K562 (cell line): ENCODE results near the gene AGPAT3. TPM values are rescaled to one million over a fixed set of nuclear protein-coding genes. Genes with fewer than 3 reads are reported as not detected.
A peak's percentile ranks its signal among the peaks of the same experiment; 100 is the strongest.

Experiments
- ATAC-seq: fragments of 200-7000 bp; cut with Tn5 transposase; 3 replicates; pipeline ENCODE4 v1.9.1; 2020; ENCODE audit warnings: moderate library complexity
- BruUV-seq: library from RNA; stranded (reverse); fragments of 400-500 nt; replicated peaks from 2 replicates; lab custom pipeline; 2021; lab: Mats Ljungman, UMichigan
- CTCF ChIA-PET: fragments of 300-600 bp; formaldehyde crosslinking; extraction: SDS; loops from one replicate; lab custom pipeline; 2021; ENCODE audit warnings: low intra/inter-chr PET ratio; lab: Yijun Ruan, JAX
- POLR2A ChIA-PET: fragments of 300-600, 350-650 bp; sonication (Branson Sonifier 250); formaldehyde crosslinking; extraction: SDS; loops from one replicate; lab custom pipeline; 2021; ENCODE audit warnings: antibody characterized with exemption, inconsistent platforms; lab: Yijun Ruan, JAX
- DNase-seq, 4 experiments: peaks; one replicate each; pipeline versions ENCODE4 v3.0.0 to v3.0.0-alpha.2; 2011 to 2018; ENCODE audit warnings: low spot score in 3 of 4, mixed read lengths in 3 of 4; ENCODE audit errors: extremely low read depth in 1 of 4
- FAIRE-seq: peaks from 2 replicates; lab custom pipeline; 2011; peaks lifted over from hg19 to GRCh38; lab: Jason Lieb, UNC
- H2AFZ ChIP-seq: 2 replicates; pipeline ENCODE4 v1.6.0; 2011; ENCODE audit warnings: low read depth, low read length, control low read depth, inconsistent platforms
- H3K27ac ChIP-seq: fragments of 200-600 bp; 3 replicates; pipeline ENCODE4 v1.8.0; 2011; ENCODE audit warnings: low read depth, mild to moderate bottlenecking, control low read depth, inconsistent platforms, low read length, moderate library complexity, mixed read lengths; ENCODE audit errors: extremely low read depth
- H3K27me3 ChIP-seq, 2 experiments: fragments of 300-600 bp in 1 of 2; 2 replicates in 1 of 2; 3 replicates in 1 of 2; pipeline versions ENCODE4 v1.6.0 to v1.8.0; 2011; ENCODE audit warnings: inconsistent platforms in 2 of 2, low read length in 2 of 2, mild to moderate bottlenecking in 1 of 2, mixed read lengths in 1 of 2, moderate library complexity in 1 of 2; ENCODE audit not compliant: control insufficient read depth in 2 of 2, insufficient read depth in 2 of 2
- H3K36me3 ChIP-seq: fragments of 300-600 bp; 3 replicates; pipeline ENCODE4 v1.8.0; 2011; ENCODE audit warnings: mild to moderate bottlenecking, low read length, inconsistent platforms; ENCODE audit not compliant: control insufficient read depth, insufficient read depth
- H3K4me1 ChIP-seq, 2 experiments: fragments of 200-600 bp in 1 of 2; replicated peaks in 1 of 2; 2 replicates in 1 of 2; 3 replicates in 1 of 2; pipeline versions ENCODE4 v1.5.1 to v1.8.0; 2011; ENCODE audit warnings: inconsistent platforms in 2 of 2, low read length in 2 of 2, mild to moderate bottlenecking in 1 of 2, mixed read lengths in 1 of 2, moderate library complexity in 1 of 2; ENCODE audit not compliant: control insufficient read depth in 2 of 2, insufficient read depth in 2 of 2
- H3K4me2 ChIP-seq: 2 replicates; pipeline ENCODE4 v1.6.1; 2011; ENCODE audit warnings: low read length, control low read depth, inconsistent platforms, mixed read lengths; ENCODE audit not compliant: insufficient read depth
- H3K4me3 ChIP-seq: fragments of 200-600 bp; sonication (generic), shearing (Covaris generic); 2 replicates; pipeline ENCODE4 v1.5.1; 2016; ENCODE audit warnings: control low read depth, inconsistent platforms
- H3K79me2 ChIP-seq: fragments of 200-600 bp; 3 replicates; pipeline ENCODE4 v1.8.0; 2011; ENCODE audit warnings: low read length, inconsistent platforms; ENCODE audit not compliant: control insufficient read depth, insufficient read depth
- H3K9ac ChIP-seq, 2 experiments: 2 replicates each; pipeline versions ENCODE4 v1.6.0 to v1.6.1; 2011; ENCODE audit warnings: low read depth in 2 of 2, low read length in 2 of 2, control low read depth in 1 of 2, inconsistent platforms in 1 of 2, mild to moderate bottlenecking in 1 of 2, mixed read lengths in 1 of 2; ENCODE audit not compliant: insufficient read depth in 1 of 2
- H3K9me1 ChIP-seq: one replicate; pipeline ENCODE4 v1.6.0; 2011; ENCODE audit warnings: inconsistent platforms, mild to moderate bottlenecking, low read length, moderate library complexity; ENCODE audit not compliant: control insufficient read depth, insufficient read depth
- H3K9me3 ChIP-seq: replicated peaks from 2 replicates; pipeline ENCODE4 v1.5.1; 2011; ENCODE audit warnings: low read depth, low read length, inconsistent platforms; ENCODE audit not compliant: control insufficient read depth, insufficient read depth
- H4K20me1 ChIP-seq: replicated peaks from 2 replicates; pipeline ENCODE4 v1.6.1; 2011; ENCODE audit warnings: low read length, inconsistent platforms, mixed read lengths; ENCODE audit not compliant: control insufficient read depth, insufficient read depth
- CCAR2 ChIP-seq: fragments of 200-400 bp; formaldehyde crosslinking; IDR thresholded peaks from 2 replicates; pipeline ENCODE4 v1.6.1; 2017; ENCODE audit warnings: mild to moderate bottlenecking, low read depth, low read length
- CEBPG ChIP-seq, 3 experiments: fragments of 200-800 bp in 1 of 3; sonication (Bioruptor generic) in 1 of 3; sonication (generic) in 1 of 3; formaldehyde crosslinking in 1 of 3; IDR thresholded peaks in 2 of 3; conservative IDR thresholded peaks in 1 of 3; 2 replicates each; pipeline versions ENCODE4 v1.6.1 to v1.8.0; 2016 to 2022; ENCODE audit warnings: missing compliant biosample characterization in 2 of 3, missing genetic modification characterization in 2 of 3, mild to moderate bottlenecking in 1 of 3, missing genetic modification reagents in 1 of 3
- ETS2 ChIP-seq: IDR thresholded peaks from 2 replicates; pipeline ENCODE4 v1.6.1; 2016; ENCODE audit warnings: borderline replicate concordance, missing genetic modification characterization, mild to moderate bottlenecking, moderate library complexity, missing compliant biosample characterization; ENCODE audit not compliant: poor library complexity, severe bottlenecking
- ZNF212 ChIP-seq: fragments of 450-650 bp; formaldehyde crosslinking; IDR thresholded peaks from 2 replicates; pipeline ENCODE4 v1.4.0; 2020; ENCODE audit warnings: mild to moderate bottlenecking
- ZNF431 ChIP-seq: sonication (generic); formaldehyde crosslinking; IDR thresholded peaks from 2 replicates; pipeline ENCODE4 v1.8.0; 2022; ENCODE audit warnings: mild to moderate bottlenecking, missing genetic modification reagents
- WGBS: fragments of 100-300 bp; shearing (Covaris generic); methylation state at CpG from one replicate; pipeline ENCODE4 v1.1.6; 2016; ENCODE audit warnings: low coverage, mixed read lengths; ENCODE audit not compliant: insufficient coverage; ENCODE audit errors: missing lambda C conversion rate; 5-methylcytosine and 5-hydroxymethylcytosine counted together
- in situ Hi-C: fragments of 300-500 bp; cut with MboI; formaldehyde crosslinking; loops from 4 replicates; pipeline ENCODE4 v1.15.0; 2018; ENCODE audit warnings: inconsistent platforms, mixed read lengths
- intact Hi-C: fragments of 100-400 bp; cut with micrococcal nuclease; formaldehyde crosslinking; loops from 2 replicates; pipeline ENCODE4 v1.14.2; 2022
- polyA plus RNA-seq, 8 experiments: library from polyadenylated mRNA; depleted of rRNA in 4 of 8; stranded (reverse) in 5 of 8; unstranded in 3 of 8; fragments of >200 nt; fragmentation: Nextera tagmentation in 2 of 8; fragmentation: Illumina TruSeq in 1 of 8; extraction: Ambion mirVana in 2 of 8; extraction: Trizol in 1 of 8; gene quantifications; 2 replicates each; pipeline versions ENCODE4 v1.2.1 to v1.2.3, GENCODE V29; 2011 to 2014; ENCODE audit warnings: inconsistent platforms in 1 of 8, missing spikeins in 1 of 8
- total RNA-seq, 7 experiments: library from RNA; depleted of rRNA in 6 of 7; stranded (reverse); fragments of >200 nt in 6 of 7; fragmentation: Illumina TruSeq in 2 of 7; extraction: Trizol in 2 of 7; gene quantifications; 2 replicates each; pipeline versions ENCODE4 v1.2.1 to v1.2.3, GENCODE V29; 2011 to 2021; ENCODE audit warnings: low replicate concordance in 1 of 7
- TF ChIP-seq, protein P1 (sequence below), 2 experiments: fragments of 450-650 bp in 1 of 2; sonication (generic) in 1 of 2; formaldehyde crosslinking in 1 of 2; IDR thresholded peaks in 1 of 2; conservative IDR thresholded peaks in 1 of 2; 2 replicates each; pipeline versions ENCODE4 v1.6.1 to v1.8.1; 2016 to 2023; ENCODE audit warnings: mild to moderate bottlenecking in 2 of 2, moderate library complexity in 2 of 2, inconsistent platforms in 1 of 2, missing genetic modification reagents in 1 of 2
- TF ChIP-seq, protein P2 (sequence below): fragments of 450-650 bp; IDR thresholded peaks from 2 replicates; pipeline ENCODE4 v1.6.1; 2016; ENCODE audit warnings: low read depth
- TF ChIP-seq, protein P3 (sequence below): sonication (generic); formaldehyde crosslinking; IDR thresholded peaks from 2 replicates; pipeline ENCODE4 v1.8.0; 2022; ENCODE audit warnings: mild to moderate bottlenecking, low read depth, missing genetic modification reagents
- TF ChIP-seq, protein P4 (sequence below): sonication (generic); formaldehyde crosslinking; IDR thresholded peaks from 2 replicates; pipeline ENCODE4 v1.9.0; 2022; ENCODE audit warnings: mild to moderate bottlenecking, missing genetic modification reagents

Gene AGPAT3
- total and polyA plus RNA-seq, 9 of the 15 experiments (the other 6 are each of a cell fraction or from before 2014, with no cell fraction given): 1.5 to 88.4 (median 35.7) TPM

DNA sequence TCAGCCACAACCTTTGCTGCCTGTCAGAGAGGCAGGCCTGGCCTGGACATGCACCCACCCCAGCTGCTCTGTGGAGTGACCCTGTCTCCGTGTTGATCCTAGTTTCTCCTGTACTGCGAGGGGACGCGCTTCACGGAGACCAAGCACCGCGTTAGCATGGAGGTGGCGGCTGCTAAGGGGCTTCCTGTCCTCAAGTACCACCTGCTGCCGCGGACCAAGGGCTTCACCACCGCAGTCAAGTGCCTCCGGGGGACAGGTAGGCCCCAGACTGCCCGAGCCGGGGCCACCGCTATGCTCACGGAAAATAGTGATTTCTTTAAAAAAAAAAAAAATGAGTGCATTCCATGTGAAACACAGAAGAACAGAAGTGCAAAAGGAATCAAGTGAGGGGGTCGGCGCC lies 105.5 kb downstream of the AGPAT3 start:
- Histone ChIP-seq H3K4me3 (no peak overlapping the region), H3K4me1 (peaks cover 14 to 46% of the 10 kb centered on the region in 2 experiments; a peak in 4 of 5 replicates), H3K4me2 (no peak overlapping the region), H3K36me3 (peaks cover 60% of the 10 kb centered on the region; the same call in 2 of the 3 replicates), H3K9ac (peak overlapping the region in 1 of 2 experiments; percentile 46; a peak in 1 of 4 replicates), H3K27ac (no peak overlapping the region), H3K9me1 (no peaks in the 10 kb centered on the region), H3K9me3 (no peaks in the 10 kb centered on the region)
- POLR2A ChIA-PET: no interaction called here
- WGBS: 93% methylated on average over 17 of the region's 18 CpGs
- TF ChIP-seq ETS2 (no peak), ZNF212 (CRISPR knock-in tag) (no peak), CEBPG (CRISPR knock-in tag; IDR thresholded peaks at IDR 0.05) (no peak), CEBPG (tag; conservative IDR thresholded peaks at IDR 0.05 in 1 of 2, IDR thresholded peaks at IDR 0.05 in 1 of 2) (no peak), CCAR2 (no peak), ZNF431 (CRISPR knock-in tag) (no peak)
- TF ChIP-seq, protein P1, sequence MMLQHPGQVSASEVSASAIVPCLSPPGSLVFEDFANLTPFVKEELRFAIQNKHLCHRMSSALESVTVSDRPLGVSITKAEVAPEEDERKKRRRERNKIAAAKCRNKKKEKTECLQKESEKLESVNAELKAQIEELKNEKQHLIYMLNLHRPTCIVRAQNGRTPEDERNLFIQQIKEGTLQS (IDR thresholded peaks at IDR 0.05): no peak
- TF ChIP-seq, protein P1 (CRISPR knock-in tag; conservative IDR thresholded peaks at IDR 0.05): no peak
- TF ChIP-seq, protein P2, sequence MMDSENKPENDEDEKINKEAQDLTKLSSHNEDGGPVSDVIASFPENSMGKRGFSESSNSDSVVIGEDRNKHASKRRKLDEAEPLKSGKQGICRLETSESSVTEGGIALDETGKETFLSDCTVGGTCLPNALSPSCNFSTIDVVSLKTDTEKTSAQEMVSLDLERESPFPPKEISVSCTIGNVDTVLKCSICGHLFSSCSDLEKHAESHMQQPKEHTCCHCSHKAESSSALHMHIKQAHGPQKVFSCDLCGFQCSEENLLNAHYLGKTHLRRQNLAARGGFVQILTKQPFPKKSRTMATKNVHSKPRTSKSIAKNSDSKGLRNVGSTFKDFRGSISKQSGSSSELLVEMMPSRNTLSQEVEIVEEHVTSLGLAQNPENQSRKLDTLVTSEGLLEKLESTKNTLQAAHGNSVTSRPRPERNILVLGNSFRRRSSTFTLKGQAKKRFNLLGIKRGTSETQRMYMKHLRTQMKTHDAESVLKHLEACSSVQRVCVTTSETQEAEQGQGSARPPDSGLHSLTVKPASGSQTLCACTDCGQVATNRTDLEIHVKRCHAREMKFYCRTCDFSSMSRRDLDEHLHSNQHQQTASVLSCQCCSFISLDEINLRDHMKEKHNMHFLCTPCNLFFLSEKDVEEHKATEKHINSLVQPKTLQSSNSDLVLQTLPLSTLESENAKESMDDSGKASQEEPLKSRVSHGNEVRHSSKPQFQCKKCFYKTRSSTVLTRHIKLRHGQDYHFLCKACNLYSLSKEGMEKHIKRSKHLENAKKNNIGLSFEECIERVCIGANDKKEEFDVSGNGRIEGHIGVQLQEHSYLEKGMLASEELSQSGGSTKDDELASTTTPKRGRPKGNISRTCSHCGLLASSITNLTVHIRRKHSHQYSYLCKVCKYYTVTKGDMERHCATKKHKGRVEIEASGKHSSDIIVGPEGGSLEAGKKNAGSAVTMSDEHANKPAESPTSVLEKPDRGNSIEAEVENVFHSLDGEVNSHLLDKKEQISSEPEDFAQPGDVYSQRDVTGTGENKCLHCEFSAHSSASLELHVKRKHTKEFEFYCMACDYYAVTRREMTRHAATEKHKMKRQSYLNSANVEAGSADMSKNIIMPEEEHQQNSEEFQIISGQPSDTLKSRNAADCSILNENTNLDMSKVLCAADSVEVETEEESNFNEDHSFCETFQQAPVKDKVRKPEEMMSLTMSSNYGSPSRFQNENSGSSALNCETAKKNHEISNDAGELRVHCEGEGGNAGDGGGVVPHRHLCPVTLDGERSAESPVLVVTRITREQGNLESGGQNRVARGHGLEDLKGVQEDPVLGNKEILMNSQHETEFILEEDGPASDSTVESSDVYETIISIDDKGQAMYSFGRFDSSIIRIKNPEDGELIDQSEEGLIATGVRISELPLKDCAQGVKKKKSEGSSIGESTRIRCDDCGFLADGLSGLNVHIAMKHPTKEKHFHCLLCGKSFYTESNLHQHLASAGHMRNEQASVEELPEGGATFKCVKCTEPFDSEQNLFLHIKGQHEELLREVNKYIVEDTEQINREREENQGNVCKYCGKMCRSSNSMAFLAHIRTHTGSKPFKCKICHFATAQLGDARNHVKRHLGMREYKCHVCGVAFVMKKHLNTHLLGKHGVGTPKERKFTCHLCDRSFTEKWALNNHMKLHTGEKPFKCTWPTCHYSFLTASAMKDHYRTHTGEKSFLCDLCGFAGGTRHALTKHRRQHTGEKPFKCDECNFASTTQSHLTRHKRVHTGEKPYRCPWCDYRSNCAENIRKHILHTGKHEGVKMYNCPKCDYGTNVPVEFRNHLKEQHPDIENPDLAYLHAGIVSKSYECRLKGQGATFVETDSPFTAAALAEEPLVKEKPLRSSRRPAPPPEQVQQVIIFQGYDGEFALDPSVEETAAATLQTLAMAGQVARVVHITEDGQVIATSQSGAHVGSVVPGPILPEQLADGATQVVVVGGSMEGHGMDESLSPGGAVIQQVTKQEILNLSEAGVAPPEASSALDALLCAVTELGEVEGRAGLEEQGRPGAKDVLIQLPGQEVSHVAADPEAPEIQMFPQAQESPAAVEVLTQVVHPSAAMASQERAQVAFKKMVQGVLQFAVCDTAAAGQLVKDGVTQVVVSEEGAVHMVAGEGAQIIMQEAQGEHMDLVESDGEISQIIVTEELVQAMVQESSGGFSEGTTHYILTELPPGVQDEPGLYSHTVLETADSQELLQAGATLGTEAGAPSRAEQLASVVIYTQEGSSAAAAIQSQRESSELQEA: no peak
- TF ChIP-seq, protein P3, sequence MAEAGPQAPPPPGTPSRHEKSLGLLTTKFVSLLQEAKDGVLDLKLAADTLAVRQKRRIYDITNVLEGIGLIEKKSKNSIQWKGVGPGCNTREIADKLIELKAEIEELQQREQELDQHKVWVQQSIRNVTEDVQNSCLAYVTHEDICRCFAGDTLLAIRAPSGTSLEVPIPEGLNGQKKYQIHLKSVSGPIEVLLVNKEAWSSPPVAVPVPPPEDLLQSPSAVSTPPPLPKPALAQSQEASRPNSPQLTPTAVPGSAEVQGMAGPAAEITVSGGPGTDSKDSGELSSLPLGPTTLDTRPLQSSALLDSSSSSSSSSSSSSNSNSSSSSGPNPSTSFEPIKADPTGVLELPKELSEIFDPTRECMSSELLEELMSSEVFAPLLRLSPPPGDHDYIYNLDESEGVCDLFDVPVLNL (CRISPR knock-in tag): no peak
- TF ChIP-seq, protein P4, sequence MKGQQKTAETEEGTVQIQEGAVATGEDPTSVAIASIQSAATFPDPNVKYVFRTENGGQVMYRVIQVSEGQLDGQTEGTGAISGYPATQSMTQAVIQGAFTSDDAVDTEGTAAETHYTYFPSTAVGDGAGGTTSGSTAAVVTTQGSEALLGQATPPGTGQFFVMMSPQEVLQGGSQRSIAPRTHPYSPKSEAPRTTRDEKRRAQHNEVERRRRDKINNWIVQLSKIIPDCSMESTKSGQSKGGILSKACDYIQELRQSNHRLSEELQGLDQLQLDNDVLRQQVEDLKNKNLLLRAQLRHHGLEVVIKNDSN (CRISPR knock-in tag): no peak
- TF ChIP-seq, all 486 proteins: peak for 0
- in situ Hi-C loops (no loop called here), intact Hi-C loops (no loop called here)
- ATAC-seq (no peak), FAIRE-seq (no peak), DNase-seq (no peak)
- CTCF ChIA-PET: no interaction called here
- Histone ChIP-seq H3K27me3 (no peaks in the 10 kb centered on the region), H4K20me1 (no peaks in the 10 kb centered on the region), H2AFZ (no peak overlapping the region), H3K79me2 (no peaks in the 10 kb centered on the region)
- BruUV-seq: no TSS peak
